ENCODE results near the gene RCHY1.
"Not testable (repeated sequence)": the region's sequence is repeated elsewhere in the genome, so short reads cannot be mapped to it uniquely, and the experiment has no call there.

Gene RCHY1

DNA sequence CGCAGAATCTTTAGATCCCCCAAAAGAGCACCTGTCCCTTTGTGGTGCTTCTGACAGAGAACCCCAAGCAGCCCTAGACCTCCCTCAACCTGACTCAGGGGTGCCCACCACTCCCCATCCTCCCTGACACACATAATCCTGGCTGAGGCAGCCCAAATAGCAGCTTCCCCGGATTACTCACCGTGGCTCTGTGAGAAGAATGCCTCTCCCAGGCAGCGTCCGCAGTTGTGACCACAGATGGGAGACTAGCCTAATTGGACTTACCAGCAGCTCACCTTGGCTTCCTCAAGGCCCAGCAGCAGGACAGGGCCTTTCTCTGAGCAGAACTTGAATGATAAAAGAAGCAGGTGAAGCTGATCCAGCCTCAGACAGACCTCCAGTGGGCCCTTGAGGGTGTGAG lies 31.3 kb upstream of the RCHY1 start:
- no peak for DNase-seq (ENCODE audit: low read depth, low spot score)

GRCh38 chr4:75544870-75545269 lies 30.7 kb upstream of the RCHY1 start:
- H3K36me3 ChIP-seq (ENCODE audit: insufficient read depth, low read length) = peaks cover 5% of the 10 kb centered on the region; the same call in 1 of the 2 replicates
- DNase-seq (ENCODE audit: low read depth, low spot score) = no peak
- no peak overlapping the region for H3K27ac ChIP-seq
- H3K9me3 ChIP-seq (ENCODE audit: low read depth, low read length) = no peaks in the 10 kb centered on the region
- H3K9ac ChIP-seq (ENCODE audit: insufficient read length) = no peak overlapping the region
- no peak overlapping the region for H3K4me3 ChIP-seq
- TF ChIP-seq EZH2 (IDR thresholded peaks at IDR 0.05) (no peak), FOXP2 (optimal IDR thresholded peaks at IDR 0.05; ENCODE audit: control extremely low read depth, extremely low read length, insufficient read depth) (no peak), POLR2AphosphoS5 (IDR thresholded peaks at IDR 0.05; ENCODE audit: borderline replicate concordance, low read depth, low read length) (no peak)

More for the DNA sequence above, 31.3 kb upstream of the RCHY1 start:
- H3K4me3 ChIP-seq = no peak overlapping the region
- no peak overlapping the region for H3K9ac ChIP-seq (ENCODE audit: insufficient read length)
- peaks cover 5% of the 10 kb centered on the region; the same call in 1 of the 2 replicates for H3K36me3 ChIP-seq (ENCODE audit: insufficient read depth, low read length)
- no peaks in the 10 kb centered on the region for H3K9me3 ChIP-seq (ENCODE audit: low read depth, low read length)
- TF ChIP-seq FOXP2 (optimal IDR thresholded peaks at IDR 0.05; ENCODE audit: control extremely low read depth, extremely low read length, insufficient read depth) (no peak), EZH2 (IDR thresholded peaks at IDR 0.05) (no peak), POLR2AphosphoS5 (IDR thresholded peaks at IDR 0.05; ENCODE audit: borderline replicate concordance, low read depth, low read length) (no peak)
- no peak overlapping the region for H3K27ac ChIP-seq

DNA sequence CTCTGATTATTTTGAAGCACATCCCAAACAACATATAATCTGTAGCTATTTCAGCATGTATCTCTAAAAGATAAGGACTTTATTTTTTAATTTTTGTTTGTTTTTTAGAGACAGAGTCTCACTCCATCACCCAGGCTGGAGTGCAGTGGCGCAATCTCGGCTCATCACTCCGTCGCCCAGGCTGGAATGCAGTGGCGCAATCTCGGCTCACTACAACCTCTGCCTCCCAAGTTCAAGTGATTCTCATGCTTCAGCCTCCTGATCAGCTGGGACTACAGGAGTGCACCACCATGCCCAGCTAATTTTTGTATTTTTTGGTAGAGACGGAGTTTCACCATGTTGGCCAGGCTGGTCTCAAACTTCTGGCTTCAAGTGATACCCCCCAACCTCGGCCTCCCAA lies 30.0 kb upstream of the RCHY1 start:
- DNase-seq (ENCODE audit: low read depth, low spot score); H3K9me3 ChIP-seq (ENCODE audit: low read depth, low read length); H3K4me3 ChIP-seq; H3K27ac ChIP-seq; H3K9ac ChIP-seq (ENCODE audit: insufficient read length); H3K36me3 ChIP-seq (ENCODE audit: insufficient read depth, low read length): not testable (repeated sequence)

GRCh38 chr4:75542824-75543223 lies 28.6 kb upstream of the RCHY1 start:
- Histone ChIP-seq H3K36me3 (ENCODE audit: insufficient read depth, low read length) (peaks cover 5% of the 10 kb centered on the region; the same call in 1 of the 2 replicates), H3K27ac (no peak overlapping the region), H3K4me3 (no peak overlapping the region), H3K9me3 (ENCODE audit: low read depth, low read length) (no peaks in the 10 kb centered on the region), H3K9ac (ENCODE audit: insufficient read length) (no peak overlapping the region)
- TF ChIP-seq FOXP2 (optimal IDR thresholded peaks at IDR 0.05; ENCODE audit: control extremely low read depth, extremely low read length, insufficient read depth) (no peak), POLR2AphosphoS5 (IDR thresholded peaks at IDR 0.05; ENCODE audit: borderline replicate concordance, low read depth, low read length) (no peak), EZH2 (IDR thresholded peaks at IDR 0.05) (no peak)
- DNase-seq (ENCODE audit: low read depth, low spot score) = no peak

GRCh38 chr4:75537308-75537707 lies 23.1 kb upstream of the RCHY1 start:
- not testable (repeated sequence) for H3K27ac ChIP-seq; H3K4me3 ChIP-seq; H3K9me3 ChIP-seq (ENCODE audit: low read depth, low read length); H3K9ac ChIP-seq (ENCODE audit: insufficient read length); DNase-seq (ENCODE audit: low read depth, low spot score)
- H3K36me3 ChIP-seq (ENCODE audit: insufficient read depth, low read length) = peaks cover 11% of the 10 kb centered on the region; the same call in 1 of the 2 replicates

GRCh38 chr4:75533926-75534325 lies 19.7 kb upstream of the RCHY1 start:
- DNase-seq (ENCODE audit: low read depth, low spot score); H3K27ac ChIP-seq; H3K9me3 ChIP-seq (ENCODE audit: low read depth, low read length); H3K9ac ChIP-seq (ENCODE audit: insufficient read length); H3K4me3 ChIP-seq: not testable (repeated sequence)
- peaks cover 41% of the 10 kb centered on the region for H3K36me3 ChIP-seq (ENCODE audit: insufficient read depth, low read length)

DNA sequence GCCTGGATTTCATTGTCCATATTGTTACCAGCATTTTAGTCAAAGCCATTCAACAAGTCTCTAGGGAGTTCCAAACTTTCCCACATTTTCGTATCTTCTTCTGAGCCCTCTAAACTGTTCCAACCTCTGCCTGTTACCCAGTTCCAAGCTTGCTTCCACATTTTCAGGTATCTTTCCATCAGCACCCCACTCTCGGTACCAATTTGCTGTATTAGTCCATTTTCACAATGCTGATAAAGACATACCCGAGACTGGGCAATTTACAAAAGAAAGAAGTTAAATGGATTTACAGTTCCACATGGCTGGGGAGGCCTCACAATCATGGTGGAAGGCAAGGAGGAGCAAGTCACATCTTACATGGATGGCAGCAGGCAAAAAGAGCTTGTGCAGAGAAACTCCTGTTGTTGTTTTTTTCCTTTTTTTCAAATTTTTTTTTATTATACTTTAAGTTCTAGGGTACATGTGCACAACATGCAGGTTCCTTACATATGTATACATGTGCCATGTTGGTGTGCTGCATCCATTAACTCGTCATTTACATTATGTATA lies 19.2 kb upstream of the RCHY1 start:
- not testable (repeated sequence) for H3K9me3 ChIP-seq (ENCODE audit: low read depth, low read length); H3K27ac ChIP-seq; H3K9ac ChIP-seq (ENCODE audit: insufficient read length); H3K4me3 ChIP-seq; DNase-seq (ENCODE audit: low read depth, low spot score)
- H3K36me3 ChIP-seq (ENCODE audit: insufficient read depth, low read length) = peaks cover 45% of the 10 kb centered on the region

GRCh38 chr4:75531536-75532143 lies 17.4 kb upstream of the RCHY1 start:
- not testable (repeated sequence) for H3K27ac ChIP-seq; H3K9me3 ChIP-seq (ENCODE audit: low read depth, low read length); H3K9ac ChIP-seq (ENCODE audit: insufficient read length); H3K4me3 ChIP-seq; DNase-seq (ENCODE audit: low read depth, low spot score)
- H3K36me3 ChIP-seq (ENCODE audit: insufficient read depth, low read length) = peaks cover 60% of the 10 kb centered on the region

DNA sequence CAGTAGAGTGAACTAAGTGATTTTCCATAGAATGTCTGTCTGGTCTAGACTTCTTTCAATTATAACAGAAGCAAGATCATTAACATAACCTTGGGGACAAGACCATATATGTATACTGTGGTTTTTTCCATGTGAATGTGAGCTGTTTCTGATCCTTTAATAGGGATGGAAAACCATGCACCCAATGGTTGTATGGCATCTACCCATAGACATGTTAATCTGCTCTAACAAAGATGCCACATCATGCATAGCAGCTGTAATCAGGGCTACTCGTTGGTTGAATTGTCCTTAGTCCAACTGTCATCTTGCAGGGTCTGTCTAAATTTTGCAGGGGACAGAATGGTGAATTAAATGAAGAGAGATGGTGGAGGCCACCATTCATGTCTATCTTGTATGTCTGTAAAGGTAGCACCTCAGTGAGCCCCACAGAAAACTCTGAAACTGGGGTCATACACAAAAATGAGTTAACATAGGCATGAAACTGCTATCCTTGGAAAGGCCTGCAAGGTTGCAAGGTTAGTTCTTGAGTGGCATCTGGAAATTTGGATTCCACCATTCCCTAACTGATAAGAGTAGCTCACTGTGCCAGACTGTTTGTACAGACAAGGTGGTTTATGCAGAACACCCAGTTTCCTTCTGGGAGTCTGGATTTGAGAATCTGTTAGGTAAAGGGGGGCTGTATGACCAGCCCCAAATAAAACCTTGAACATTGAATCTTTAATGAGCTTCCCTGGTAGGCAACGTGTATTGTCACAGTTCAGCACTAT lies 16.5 kb upstream of the RCHY1 start:
- peaks cover 64% of the 10 kb centered on the region for H3K36me3 ChIP-seq (ENCODE audit: insufficient read depth, low read length)

More for the DNA sequence above, 16.5 kb upstream of the RCHY1 start:
- no peak for DNase-seq (ENCODE audit: low read depth, low spot score)
- Histone ChIP-seq H3K4me3 (no peak overlapping the region), H3K9ac (ENCODE audit: insufficient read length) (no peak overlapping the region), H3K9me3 (ENCODE audit: low read depth, low read length) (no peaks in the 10 kb centered on the region), H3K27ac (no peak overlapping the region)
- TF ChIP-seq POLR2AphosphoS5 (IDR thresholded peaks at IDR 0.05; ENCODE audit: borderline replicate concordance, low read depth, low read length) (no peak), FOXP2 (optimal IDR thresholded peaks at IDR 0.05; ENCODE audit: control extremely low read depth, extremely low read length, insufficient read depth) (no peak), EZH2 (IDR thresholded peaks at IDR 0.05) (no peak)

All from SK-N-MC (cell line).